ENCODE measurements around the gene KRTAP4-16.
"Not testable (repeated sequence)": the region's sequence is repeated elsewhere in the genome, so short reads cannot be mapped to it uniquely, and the experiment has no call there.

Gene KRTAP4-16

DNA sequence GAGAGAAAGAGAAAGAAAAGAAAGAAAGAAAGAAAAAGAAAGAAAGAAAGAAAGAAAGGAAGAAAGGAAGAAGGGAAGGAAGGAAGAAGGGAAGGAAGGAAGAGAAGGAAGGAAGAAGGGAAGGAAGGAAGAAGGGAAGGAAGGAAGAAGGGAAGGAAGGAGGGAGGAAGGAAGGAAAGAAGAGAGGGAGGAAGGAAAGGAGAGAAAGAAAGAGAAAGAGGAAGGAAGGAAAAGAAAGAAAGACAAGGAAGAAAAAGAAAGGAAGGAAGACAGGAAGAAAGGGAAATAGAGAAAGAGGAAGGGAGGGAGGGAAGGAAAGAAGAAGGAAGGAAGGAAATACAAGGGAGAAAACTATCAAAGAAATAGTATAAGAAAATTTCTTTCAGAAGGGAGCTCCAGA is 25.2 kb downstream of the KRTAP4-16 start:
- DNase-seq (ENCODE audit: low read depth in 2 of 2, low spot score in 1 of 2), result no peak

DNA sequence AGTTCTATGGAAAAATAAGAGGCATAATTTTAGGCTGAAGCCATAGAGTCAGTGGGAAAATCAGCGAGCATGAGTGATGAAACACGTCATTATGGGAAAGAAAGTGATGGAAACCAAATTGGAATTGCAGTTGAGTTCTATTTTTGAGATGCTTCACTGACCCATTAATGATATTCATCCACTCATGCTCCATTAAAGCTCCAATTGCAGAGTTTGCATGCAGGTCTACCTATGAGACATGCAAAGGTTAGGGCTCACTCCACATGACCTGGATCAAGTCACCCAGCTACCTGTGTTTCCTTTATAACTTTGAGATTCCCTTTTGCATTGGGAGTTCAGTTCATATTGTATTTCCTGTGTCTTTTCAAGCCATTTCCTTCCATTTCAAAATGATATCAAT is 28.3 kb downstream of the KRTAP4-16 start:
- DNase-seq (ENCODE audit: low read depth in 2 of 2, low spot score in 1 of 2), result no peak

- DNase-seq (ENCODE audit: low read depth in 2 of 2, low spot score in 1 of 2), result no peak
These were observed 30.2 kb downstream of the KRTAP4-16 start for GRCh38 chr17:41071606-41072360.

DNA sequence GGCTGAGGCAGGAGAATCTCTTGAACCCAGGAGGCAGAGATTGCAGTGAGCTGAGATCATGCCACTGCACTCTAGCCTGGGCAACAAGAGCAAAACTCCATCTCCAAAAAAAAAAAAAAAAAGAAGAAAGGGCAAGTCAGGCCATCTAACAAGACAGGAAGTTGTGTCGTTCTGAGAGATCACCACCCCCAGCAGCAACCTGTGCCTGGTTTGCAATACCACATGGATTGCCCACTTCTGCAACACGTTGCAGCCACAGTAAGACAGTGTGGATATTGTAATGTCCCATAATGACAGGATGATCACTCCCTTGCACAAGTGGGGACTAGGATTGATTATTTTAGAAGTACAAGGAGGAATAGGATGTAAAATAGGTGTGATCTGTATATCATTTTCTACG is 33.0 kb downstream of the KRTAP4-16 start:
- no peak for DNase-seq (ENCODE audit: low read depth in 2 of 2, low spot score in 1 of 2)

DNA sequence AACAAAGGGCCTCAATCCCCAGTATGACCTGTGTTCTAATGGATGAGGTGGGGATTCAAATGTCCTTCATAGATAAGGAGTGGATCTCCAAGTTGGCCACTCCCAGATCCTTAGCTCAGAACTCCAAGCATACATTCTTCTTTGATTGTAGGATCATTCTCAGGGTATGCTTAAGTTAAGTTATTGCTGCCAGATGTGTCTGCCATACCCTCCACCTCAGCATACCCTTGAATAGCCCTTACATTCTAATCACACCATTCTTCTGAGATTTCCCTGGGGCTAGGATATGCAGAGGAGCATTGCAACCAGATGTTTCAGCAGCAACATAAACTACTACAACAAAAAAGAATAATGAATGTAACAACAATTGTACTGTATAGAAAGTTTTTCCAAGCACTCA is 34.7 kb downstream of the KRTAP4-16 start:
- no peak for DNase-seq (ENCODE audit: low read depth in 2 of 2, low spot score in 1 of 2)

GRCh38 chr17:41065829-41066624 is 36.0 kb downstream of the KRTAP4-16 start, which contains the start of gene KRTAP2-4:
KRTAP2-4 (minus strand) TSS chr17:41065879; CDS start chr17:41065845, 34 bp downstream.
- no peak for DNase-seq (ENCODE audit: low read depth in 2 of 2, low spot score in 1 of 2)

- DNase-seq (ENCODE audit: low read depth in 2 of 2, low spot score in 1 of 2), result not testable (repeated sequence)
These were observed 36.9 kb downstream of the KRTAP4-16 start for GRCh38 chr17:41065016-41065689.

DNA sequence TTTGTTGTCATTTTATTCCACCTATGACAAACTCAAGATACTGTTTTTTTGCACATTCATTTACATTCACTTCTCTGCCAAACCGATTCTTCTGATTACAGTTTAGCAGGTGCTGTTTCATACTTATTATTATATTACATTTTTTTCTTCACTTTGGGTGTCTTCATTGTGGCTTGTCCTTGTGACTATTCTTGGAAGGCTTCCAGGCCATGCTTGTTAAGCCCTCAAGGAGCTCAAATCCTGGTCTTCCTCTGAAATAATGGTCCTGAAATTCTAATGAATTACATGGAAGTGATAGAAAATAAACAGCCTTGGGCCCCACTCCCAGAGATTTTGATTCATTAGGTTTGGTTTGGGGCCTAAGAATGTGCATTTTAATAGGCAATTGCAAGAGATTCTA is 37.7 kb downstream of the KRTAP4-16 start:
- no peak for DNase-seq (ENCODE audit: low read depth in 2 of 2, low spot score in 1 of 2)

- no peak for DNase-seq (ENCODE audit: low read depth in 2 of 2, low spot score in 1 of 2)
These were observed 38.6 kb downstream of the KRTAP4-16 start for GRCh38 chr17:41063449-41063848.

DNA sequence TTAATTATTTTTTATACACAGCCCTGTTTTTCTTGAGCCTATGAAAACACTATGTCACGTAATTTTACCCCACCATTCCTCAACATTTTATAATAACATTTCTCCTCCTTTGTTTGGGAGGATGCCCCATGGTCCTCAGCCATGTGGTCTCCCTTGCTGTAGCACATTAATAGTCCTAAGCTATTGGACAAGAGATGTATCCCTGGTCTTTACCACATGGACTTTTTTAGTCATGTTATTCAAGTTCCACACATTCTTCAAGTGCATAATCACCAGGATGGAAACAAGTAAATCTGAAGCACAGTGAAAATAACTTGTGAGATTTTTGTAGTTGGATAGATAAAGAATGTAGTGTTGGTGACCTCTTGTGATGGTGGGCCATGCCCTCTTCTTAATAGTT is 40.0 kb downstream of the KRTAP4-16 start:
- no peak for DNase-seq (ENCODE audit: low read depth in 2 of 2, low spot score in 1 of 2)

DNA sequence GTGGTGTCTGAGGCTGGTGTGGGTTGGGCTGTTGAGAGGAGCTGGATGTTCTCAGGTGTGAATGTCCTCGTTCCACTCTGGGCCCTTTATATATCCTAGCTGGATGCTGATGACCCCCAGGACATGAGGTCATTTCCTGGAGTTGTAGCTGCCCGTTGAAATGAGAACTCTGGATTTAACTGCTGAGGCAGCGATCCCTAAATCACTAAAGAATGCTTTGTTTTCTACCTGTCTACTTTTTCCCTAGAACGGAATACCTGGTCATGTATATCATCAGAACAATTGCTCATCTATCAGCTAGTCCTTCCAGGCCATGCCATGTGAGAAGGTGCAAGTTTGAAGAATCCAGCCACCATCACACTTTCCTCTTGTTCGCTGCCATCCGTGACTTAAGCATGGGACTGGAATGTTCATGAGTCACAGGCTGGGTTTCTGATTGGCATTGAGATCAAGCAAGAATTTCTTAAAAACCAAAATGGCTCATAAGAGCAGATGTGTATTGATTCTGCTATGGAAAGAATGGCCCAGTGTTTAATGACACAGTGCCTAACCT is 41.9 kb downstream of the KRTAP4-16 start, which contains the start of gene KRTAP2-3:
Gene KRTAP2-3 (minus strand): TSS at position 63 of the 553 bp plus-strand sequence. CDS start 64 bp downstream, outside the sequence.
- DNase-seq (ENCODE audit: low read depth in 2 of 2, low spot score in 1 of 2), result no peak

DNA sequence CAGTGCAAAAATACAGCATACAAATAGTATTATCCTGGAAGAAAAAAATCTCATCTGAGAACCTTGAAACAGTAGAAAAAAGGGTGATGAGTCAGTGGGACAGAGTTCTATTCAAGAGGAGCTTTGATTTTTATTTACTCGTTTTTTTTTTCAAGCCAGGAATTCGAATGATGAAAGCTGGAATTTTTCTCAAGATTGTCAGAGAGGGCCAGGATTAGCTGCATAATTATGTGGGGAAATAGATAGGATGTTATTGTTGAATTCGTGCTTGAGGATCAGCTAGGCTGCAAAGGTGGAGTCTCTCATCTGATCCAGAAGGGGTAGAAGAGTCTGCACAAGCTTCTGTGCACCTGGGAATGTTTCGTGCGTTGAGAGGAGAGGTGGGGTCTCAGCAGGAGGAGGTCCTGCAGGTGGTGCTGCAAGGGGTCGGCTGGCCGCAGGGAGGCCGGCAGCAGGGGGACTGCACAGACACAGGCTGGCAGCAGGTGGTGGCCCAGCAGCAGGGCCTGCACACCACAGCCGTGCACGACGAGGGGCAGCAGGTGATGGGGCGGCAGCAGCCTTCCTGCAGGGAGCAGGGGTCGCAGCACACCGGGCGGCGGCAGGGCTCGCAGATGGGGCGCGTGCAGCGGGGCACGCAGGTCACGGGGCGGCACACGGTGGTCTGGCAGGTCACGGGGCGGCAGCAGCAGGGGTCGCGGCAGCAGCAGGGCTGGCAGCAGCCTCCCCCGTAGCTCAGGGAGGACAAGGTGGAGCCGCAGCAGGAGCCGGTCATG is 42.5 kb downstream of the KRTAP4-16 start:
- not testable (repeated sequence) for DNase-seq (ENCODE audit: low read depth in 2 of 2, low spot score in 1 of 2)

DNA sequence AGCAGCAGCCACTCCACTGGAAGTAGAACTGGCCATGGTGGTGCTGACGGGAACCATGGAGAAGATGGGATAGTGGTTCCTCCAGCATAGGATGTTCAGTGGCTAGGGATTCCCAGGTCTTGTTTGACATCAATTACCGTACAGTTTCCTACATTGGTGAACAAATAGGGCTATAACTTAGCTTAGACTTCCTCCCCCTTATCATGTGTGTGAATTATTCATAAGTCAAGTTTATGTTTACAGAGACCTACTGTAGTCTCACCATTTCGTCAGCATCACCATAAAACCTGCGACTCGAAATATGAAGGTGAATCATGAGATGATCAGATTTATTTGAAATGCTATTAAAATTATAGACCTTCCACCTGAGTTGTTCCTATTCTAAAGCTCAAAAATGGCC is 43.3 kb downstream of the KRTAP4-16 start:
- no peak for DNase-seq (ENCODE audit: low read depth in 2 of 2, low spot score in 1 of 2)

DNA sequence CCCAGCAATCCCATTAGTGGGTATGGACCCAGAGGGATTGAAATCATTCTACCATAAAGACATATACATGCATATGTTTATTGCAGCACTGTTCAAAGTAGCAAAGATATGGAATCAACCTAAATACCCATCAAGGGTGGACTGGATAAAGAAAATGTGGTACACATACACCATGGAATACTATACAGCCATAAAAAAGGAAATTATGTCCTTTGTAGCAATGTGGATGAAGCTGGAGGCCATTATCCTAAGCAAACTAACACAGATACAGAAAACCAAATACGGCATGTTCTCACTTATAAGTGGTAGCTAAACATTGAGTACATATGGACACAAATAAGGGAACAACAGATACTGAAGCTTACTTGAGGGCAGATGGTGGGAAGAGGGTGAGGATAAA is 44.5 kb downstream of the KRTAP4-16 start:
- DNase-seq (ENCODE audit: low read depth in 2 of 2, low spot score in 1 of 2), result no peak

GRCh38 chr17:41055130-41055529 is 46.9 kb downstream of the KRTAP4-16 start, which contains the start of gene KRTAP2-2:
KRTAP2-2 (minus strand) TSS chr17:41055230; CDS start chr17:41055211, 19 bp downstream.
- DNase-seq (ENCODE audit: low read depth in 2 of 2, low spot score in 1 of 2), result not testable (repeated sequence)

DNA sequence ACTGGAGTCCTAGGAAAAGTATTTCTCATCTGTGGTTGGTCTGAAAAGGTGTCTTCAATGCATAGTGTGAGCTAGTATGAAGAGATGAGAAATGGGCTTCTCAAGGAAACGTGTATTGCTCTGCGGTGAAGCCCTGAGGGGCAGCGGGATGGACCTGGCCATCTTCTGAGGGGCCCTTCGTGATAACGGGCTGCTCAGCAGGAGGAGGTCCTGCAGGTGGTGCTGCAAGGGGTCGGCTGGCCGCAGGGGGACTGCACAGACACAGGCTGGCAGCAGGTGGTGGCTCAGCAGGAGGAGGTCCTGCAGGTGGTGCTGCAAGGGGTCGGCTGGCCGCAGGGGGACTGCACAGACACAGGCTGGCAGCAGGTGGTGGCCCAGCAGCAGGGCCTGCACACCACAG is 47.5 kb downstream of the KRTAP4-16 start:
- DNase-seq (ENCODE audit: low read depth in 2 of 2, low spot score in 1 of 2), result not testable (repeated sequence)

- no peak for DNase-seq (ENCODE audit: low read depth in 2 of 2, low spot score in 1 of 2)
These were observed 48.0 kb downstream of the KRTAP4-16 start for GRCh38 chr17:41054025-41054424.

GRCh38 chr17:41052566-41052965 is 49.4 kb downstream of the KRTAP4-16 start:
- DNase-seq (ENCODE audit: low read depth in 2 of 2, low spot score in 1 of 2), result no peak
